HEK293 (cell line): ENCODE measurements around the gene ST7L.

Source experiments
- CTCF ChIA-PET: fragments of 350-600 bp; formaldehyde crosslinking; extraction: SDS; loops from one replicate; lab custom pipeline; 2021; ENCODE audit warnings: antibody characterized with exemption; lab: Yijun Ruan, JAX
- POLR2A ChIA-PET: fragments of 300-600 bp; formaldehyde crosslinking; extraction: SDS; loops from one replicate; lab custom pipeline; 2020; ENCODE audit warnings: antibody characterized with exemption, inconsistent platforms; lab: Yijun Ruan, JAX
- H3K27ac ChIP-seq: fragments of 200-500 bp; sonication (Bioruptor generic); 2 replicates; pipeline ENCODE4 v1.5.1; 2014; ENCODE audit warnings: low read depth, low read length, control low read depth, inconsistent platforms; ENCODE audit errors: extremely low read depth
- H3K36me3 ChIP-seq, 2 experiments: fragments of 200-500 bp in 1 of 2; sonication (Bioruptor generic) in 1 of 2; 1 replicate in 1 of 2; 2 replicates in 1 of 2; pipeline ENCODE4 v1.5.1; 2014 to 2017; ENCODE audit warnings: inconsistent platforms in 2 of 2, low read length in 2 of 2; ENCODE audit not compliant: control insufficient read depth in 2 of 2, insufficient read depth in 1 of 2
- H3K4me1 ChIP-seq: fragments of 200-500 bp; sonication (Bioruptor generic); 2 replicates; pipeline ENCODE4 v1.5.1; 2014; ENCODE audit warnings: mild to moderate bottlenecking, low read length, inconsistent platforms; ENCODE audit not compliant: control insufficient read depth, insufficient read depth
- H3K4me3 ChIP-seq: 2 replicates; pipeline ENCODE4 v1.5.1; 2011; ENCODE audit warnings: low read depth, mild to moderate bottlenecking, control low read depth, low read length, moderate library complexity
- H3K9me3 ChIP-seq: fragments of 200-500 bp; sonication (Bioruptor generic); 2 replicates; pipeline ENCODE4 v1.5.1; 2014; ENCODE audit warnings: low read depth, low read length, inconsistent platforms; ENCODE audit not compliant: control insufficient read depth, insufficient read depth
- GLI4 ChIP-seq: fragments of 450-650 bp; formaldehyde crosslinking; IDR thresholded peaks from 2 replicates; pipeline ENCODE4 v1.5.1; 2016; ENCODE audit warnings: missing biosample characterization, missing genetic modification characterization
- HOXC10 ChIP-seq: sonication (generic); formaldehyde crosslinking; IDR thresholded peaks from 2 replicates; pipeline ENCODE4 v1.8.1; 2023; ENCODE audit warnings: mild to moderate bottlenecking, missing genetic modification reagents
- KLF1 ChIP-seq: fragments of 450-650 bp; formaldehyde crosslinking; IDR thresholded peaks from 2 replicates; pipeline ENCODE4 v1.5.1; 2016; ENCODE audit warnings: missing biosample characterization, missing genetic modification characterization
- MEIS1 ChIP-seq: sonication (generic); formaldehyde crosslinking; IDR thresholded peaks from 2 replicates; pipeline ENCODE4 v1.8.1; 2022; ENCODE audit warnings: missing genetic modification reagents, mild to moderate bottlenecking, borderline replicate concordance
- OVOL3 ChIP-seq: fragments of 450-650 bp; formaldehyde crosslinking; IDR thresholded peaks from 2 replicates; pipeline ENCODE4 v1.5.1; 2016; ENCODE audit warnings: missing biosample characterization, missing genetic modification characterization
- TRIM28 ChIP-seq: IDR thresholded peaks from 2 replicates; pipeline ENCODE4 v1.6.1; 2011; ENCODE audit warnings: low read length, control low read depth, borderline replicate concordance
- ZNF169 ChIP-seq: fragments of 450-650 bp; formaldehyde crosslinking; IDR thresholded peaks from 2 replicates; pipeline ENCODE4 v1.5.1; 2016; ENCODE audit warnings: missing biosample characterization, missing genetic modification characterization
- ZNF2 ChIP-seq: fragments of 450-650 bp; formaldehyde crosslinking; IDR thresholded peaks from 2 replicates; pipeline ENCODE4 v1.5.1; 2016; ENCODE audit warnings: missing biosample characterization, missing genetic modification characterization
- ZNF221 ChIP-seq: fragments of 450-650 bp; formaldehyde crosslinking; IDR thresholded peaks from 2 replicates; pipeline ENCODE4 v1.5.1; 2017; ENCODE audit warnings: missing biosample characterization, missing genetic modification characterization, borderline replicate concordance
- ZNF302 ChIP-seq: fragments of 450-650 bp; formaldehyde crosslinking; IDR thresholded peaks from 2 replicates; pipeline ENCODE4 v1.5.1; 2016; ENCODE audit warnings: missing biosample characterization, missing genetic modification characterization, low read depth
- ZNF311 ChIP-seq: fragments of 450-650 bp; formaldehyde crosslinking; IDR thresholded peaks from 2 replicates; pipeline ENCODE4 v1.5.1; 2017; ENCODE audit warnings: missing biosample characterization, missing genetic modification characterization, borderline replicate concordance
- ZNF391 ChIP-seq: fragments of 450-650 bp; formaldehyde crosslinking; IDR thresholded peaks from 2 replicates; pipeline ENCODE4 v1.5.1; 2016; ENCODE audit warnings: low read depth, missing biosample characterization, missing genetic modification characterization, borderline replicate concordance
- ZNF600 ChIP-seq: fragments of 450-650 bp; formaldehyde crosslinking; IDR thresholded peaks from 2 replicates; pipeline ENCODE4 v1.5.1; 2016; ENCODE audit warnings: missing biosample characterization, missing genetic modification characterization
- ZNF707 ChIP-seq: fragments of 450-650 bp; formaldehyde crosslinking; IDR thresholded peaks from 2 replicates; pipeline ENCODE4 v1.5.1; 2016; ENCODE audit warnings: missing biosample characterization, missing genetic modification characterization
- ZXDB ChIP-seq: fragments of 450-650 bp; formaldehyde crosslinking; IDR thresholded peaks from 2 replicates; pipeline ENCODE4 v1.5.1; 2016; ENCODE audit warnings: missing biosample characterization, missing genetic modification characterization
- TF ChIP-seq, protein P1 (sequence below): fragments of 450-650 bp; formaldehyde crosslinking; IDR thresholded peaks from 2 replicates; pipeline ENCODE4 v1.5.1; 2016; ENCODE audit warnings: missing biosample characterization, missing genetic modification characterization
- TF ChIP-seq, protein P2 (sequence below): fragments of 450-650 bp; formaldehyde crosslinking; IDR thresholded peaks from 2 replicates; pipeline ENCODE4 v1.5.1; 2016; ENCODE audit warnings: missing biosample characterization, missing genetic modification characterization, low read depth
- TF ChIP-seq, protein P3 (sequence below): fragments of 450-650 bp; formaldehyde crosslinking; IDR thresholded peaks from 2 replicates; pipeline ENCODE4 v1.5.1; 2017; ENCODE audit warnings: missing biosample characterization, mild to moderate bottlenecking, missing genetic modification characterization, moderate library complexity
- TF ChIP-seq, protein P4 (sequence below): fragments of 450-650 bp; formaldehyde crosslinking; IDR thresholded peaks from 2 replicates; pipeline ENCODE4 v1.5.1; 2016; ENCODE audit warnings: missing biosample characterization, missing genetic modification characterization
- TF ChIP-seq, protein P5 (sequence below): fragments of 450-650 bp; formaldehyde crosslinking; IDR thresholded peaks from 2 replicates; pipeline ENCODE4 v1.5.1; 2016; ENCODE audit warnings: missing biosample characterization, missing genetic modification characterization
- TF ChIP-seq, protein P6 (sequence below): fragments of 450-650 bp; formaldehyde crosslinking; IDR thresholded peaks from 2 replicates; pipeline ENCODE4 v1.5.1; 2016; ENCODE audit warnings: missing biosample characterization, missing genetic modification characterization
- TF ChIP-seq, protein P7 (sequence below): fragments of 450-650 bp; formaldehyde crosslinking; IDR thresholded peaks from 2 replicates; pipeline ENCODE4 v1.5.1; 2017; ENCODE audit warnings: missing biosample characterization, missing genetic modification characterization

The ST7L gene

DNA sequence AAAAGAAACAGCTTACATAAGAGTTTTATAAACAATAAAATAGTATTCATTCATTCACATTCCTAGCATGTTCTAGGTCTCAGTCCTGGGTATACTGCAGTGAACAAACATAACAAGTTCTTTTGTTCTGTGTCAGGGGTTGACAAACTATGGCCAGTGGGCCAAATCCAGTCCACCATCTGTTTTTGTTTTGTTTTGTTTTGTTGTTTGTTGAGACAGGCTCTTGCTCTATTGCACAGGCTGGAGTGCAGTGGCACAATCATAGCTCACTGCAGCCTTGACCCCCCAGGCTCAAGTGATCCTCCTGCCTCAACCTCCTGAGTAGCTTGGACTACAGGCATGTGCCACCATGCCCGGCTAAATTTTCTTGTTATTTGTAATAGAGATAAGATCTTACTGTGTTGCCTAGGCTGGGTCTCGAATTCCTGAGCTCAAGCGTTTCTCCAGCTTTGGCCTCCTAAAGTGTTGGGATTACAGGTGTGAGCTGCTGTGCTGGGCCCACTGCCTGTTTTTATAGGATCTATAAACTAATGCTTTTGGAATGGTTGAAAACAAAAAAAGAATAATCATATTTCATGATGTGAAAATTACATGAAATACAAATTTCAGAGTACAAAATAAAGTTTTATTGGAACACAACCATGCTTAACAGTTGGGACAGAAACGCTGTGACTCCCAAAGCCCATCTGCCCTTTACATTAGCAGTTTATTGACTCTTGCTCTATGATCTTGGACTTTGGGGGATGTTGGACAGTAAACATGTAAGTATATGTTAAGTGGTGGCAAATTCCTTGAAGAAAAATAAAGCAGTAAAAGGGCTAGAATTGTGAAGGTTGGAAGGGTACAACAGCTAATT lies 18.5 kb upstream of the ST7L start:
- ChIA-PET CTCF (interaction anchor here (0.5 to 1.4 kb wide), 6 partner anchors 10 to 1582 kb away, joined by 3 to 7 read pairs (median 4); no protein-coding TSS in a partner anchor), POLR2A (interaction anchor here (0.6 to 2.5 kb wide), 6 partner anchors 18 to 96 kb away, joined by 3 to 12 read pairs (median 4); partner anchors contain the start of genes CAPZA1, MOV10 and ST7L)
- peaks cover 31% of the 10 kb centered on the region for H3K4me1 ChIP-seq
- no peak overlapping the region for H3K4me3 ChIP-seq
- no peaks in the 10 kb centered on the region for H3K9me3 ChIP-seq
- H3K36me3 ChIP-seq, result peaks cover 0 to 3% of the 10 kb centered on the region in 2 experiments; a peak in 1 of 3 replicates
- H3K27ac ChIP-seq, result peak overlapping the region; percentile 38; the same call in 1 of the 2 replicates
- peak; percentile 84; the same call in 1 of the 2 replicates for TF ChIP-seq TRIM28
- no peak for TF ChIP-seq ZNF302 (tag by site-specific recombination)
- TF ChIP-seq, protein P1, sequence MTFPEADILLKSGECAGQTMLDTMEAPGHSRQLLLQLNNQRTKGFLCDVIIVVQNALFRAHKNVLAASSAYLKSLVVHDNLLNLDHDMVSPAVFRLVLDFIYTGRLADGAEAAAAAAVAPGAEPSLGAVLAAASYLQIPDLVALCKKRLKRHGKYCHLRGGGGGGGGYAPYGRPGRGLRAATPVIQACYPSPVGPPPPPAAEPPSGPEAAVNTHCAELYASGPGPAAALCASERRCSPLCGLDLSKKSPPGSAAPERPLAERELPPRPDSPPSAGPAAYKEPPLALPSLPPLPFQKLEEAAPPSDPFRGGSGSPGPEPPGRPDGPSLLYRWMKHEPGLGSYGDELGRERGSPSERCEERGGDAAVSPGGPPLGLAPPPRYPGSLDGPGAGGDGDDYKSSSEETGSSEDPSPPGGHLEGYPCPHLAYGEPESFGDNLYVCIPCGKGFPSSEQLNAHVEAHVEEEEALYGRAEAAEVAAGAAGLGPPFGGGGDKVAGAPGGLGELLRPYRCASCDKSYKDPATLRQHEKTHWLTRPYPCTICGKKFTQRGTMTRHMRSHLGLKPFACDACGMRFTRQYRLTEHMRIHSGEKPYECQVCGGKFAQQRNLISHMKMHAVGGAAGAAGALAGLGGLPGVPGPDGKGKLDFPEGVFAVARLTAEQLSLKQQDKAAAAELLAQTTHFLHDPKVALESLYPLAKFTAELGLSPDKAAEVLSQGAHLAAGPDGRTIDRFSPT (tag by site-specific recombination), result no peak
- TF ChIP-seq, protein P2, sequence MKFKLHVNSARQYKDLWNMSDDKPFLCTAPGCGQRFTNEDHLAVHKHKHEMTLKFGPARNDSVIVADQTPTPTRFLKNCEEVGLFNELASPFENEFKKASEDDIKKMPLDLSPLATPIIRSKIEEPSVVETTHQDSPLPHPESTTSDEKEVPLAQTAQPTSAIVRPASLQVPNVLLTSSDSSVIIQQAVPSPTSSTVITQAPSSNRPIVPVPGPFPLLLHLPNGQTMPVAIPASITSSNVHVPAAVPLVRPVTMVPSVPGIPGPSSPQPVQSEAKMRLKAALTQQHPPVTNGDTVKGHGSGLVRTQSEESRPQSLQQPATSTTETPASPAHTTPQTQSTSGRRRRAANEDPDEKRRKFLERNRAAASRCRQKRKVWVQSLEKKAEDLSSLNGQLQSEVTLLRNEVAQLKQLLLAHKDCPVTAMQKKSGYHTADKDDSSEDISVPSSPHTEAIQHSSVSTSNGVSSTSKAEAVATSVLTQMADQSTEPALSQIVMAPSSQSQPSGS, result no peak
- TF ChIP-seq, protein P3, sequence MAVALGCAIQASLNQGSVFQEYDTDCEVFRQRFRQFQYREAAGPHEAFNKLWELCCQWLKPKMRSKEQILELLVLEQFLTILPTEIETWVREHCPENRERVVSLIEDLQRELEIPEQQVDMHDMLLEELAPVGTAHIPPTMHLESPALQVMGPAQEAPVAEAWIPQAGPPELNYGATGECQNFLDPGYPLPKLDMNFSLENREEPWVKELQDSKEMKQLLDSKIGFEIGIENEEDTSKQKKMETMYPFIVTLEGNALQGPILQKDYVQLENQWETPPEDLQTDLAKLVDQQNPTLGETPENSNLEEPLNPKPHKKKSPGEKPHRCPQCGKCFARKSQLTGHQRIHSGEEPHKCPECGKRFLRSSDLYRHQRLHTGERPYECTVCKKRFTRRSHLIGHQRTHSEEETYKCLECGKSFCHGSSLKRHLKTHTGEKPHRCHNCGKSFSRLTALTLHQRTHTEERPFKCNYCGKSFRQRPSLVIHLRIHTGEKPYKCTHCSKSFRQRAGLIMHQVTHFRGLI (tag by site-specific recombination), result no peak
- no peak for TF ChIP-seq ZNF707 (tag by site-specific recombination)
- TF ChIP-seq ZXDB (tag by site-specific recombination), result peak; percentile 55
- no peak for TF ChIP-seq ZNF2 (tag by site-specific recombination)
- no peak for TF ChIP-seq ZNF169 (tag by site-specific recombination)
- no peak for TF ChIP-seq ZNF221 (tag by site-specific recombination)
- TF ChIP-seq, protein P4, sequence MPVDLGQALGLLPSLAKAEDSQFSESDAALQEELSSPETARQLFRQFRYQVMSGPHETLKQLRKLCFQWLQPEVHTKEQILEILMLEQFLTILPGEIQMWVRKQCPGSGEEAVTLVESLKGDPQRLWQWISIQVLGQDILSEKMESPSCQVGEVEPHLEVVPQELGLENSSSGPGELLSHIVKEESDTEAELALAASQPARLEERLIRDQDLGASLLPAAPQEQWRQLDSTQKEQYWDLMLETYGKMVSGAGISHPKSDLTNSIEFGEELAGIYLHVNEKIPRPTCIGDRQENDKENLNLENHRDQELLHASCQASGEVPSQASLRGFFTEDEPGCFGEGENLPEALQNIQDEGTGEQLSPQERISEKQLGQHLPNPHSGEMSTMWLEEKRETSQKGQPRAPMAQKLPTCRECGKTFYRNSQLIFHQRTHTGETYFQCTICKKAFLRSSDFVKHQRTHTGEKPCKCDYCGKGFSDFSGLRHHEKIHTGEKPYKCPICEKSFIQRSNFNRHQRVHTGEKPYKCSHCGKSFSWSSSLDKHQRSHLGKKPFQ, result peak; percentile 77
- TF ChIP-seq ZNF600 (tag by site-specific recombination), result peak; percentile 64; the same call in 1 of the 2 replicates
- no peak for TF ChIP-seq OVOL3
- no peak for TF ChIP-seq GLI4 (tag by site-specific recombination)
- no peak for TF ChIP-seq ZNF311 (tag by site-specific recombination)
- TF ChIP-seq, protein P5, sequence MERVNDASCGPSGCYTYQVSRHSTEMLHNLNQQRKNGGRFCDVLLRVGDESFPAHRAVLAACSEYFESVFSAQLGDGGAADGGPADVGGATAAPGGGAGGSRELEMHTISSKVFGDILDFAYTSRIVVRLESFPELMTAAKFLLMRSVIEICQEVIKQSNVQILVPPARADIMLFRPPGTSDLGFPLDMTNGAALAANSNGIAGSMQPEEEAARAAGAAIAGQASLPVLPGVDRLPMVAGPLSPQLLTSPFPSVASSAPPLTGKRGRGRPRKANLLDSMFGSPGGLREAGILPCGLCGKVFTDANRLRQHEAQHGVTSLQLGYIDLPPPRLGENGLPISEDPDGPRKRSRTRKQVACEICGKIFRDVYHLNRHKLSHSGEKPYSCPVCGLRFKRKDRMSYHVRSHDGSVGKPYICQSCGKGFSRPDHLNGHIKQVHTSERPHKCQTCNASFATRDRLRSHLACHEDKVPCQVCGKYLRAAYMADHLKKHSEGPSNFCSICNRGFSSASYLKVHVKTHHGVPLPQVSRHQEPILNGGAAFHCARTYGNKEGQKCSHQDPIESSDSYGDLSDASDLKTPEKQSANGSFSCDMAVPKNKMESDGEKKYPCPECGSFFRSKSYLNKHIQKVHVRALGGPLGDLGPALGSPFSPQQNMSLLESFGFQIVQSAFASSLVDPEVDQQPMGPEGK (tag by site-specific recombination), result peak; percentile 33; the same call in 1 of the 2 replicates
- no peak for TF ChIP-seq MEIS1
- no peak for TF ChIP-seq KLF1 (tag by site-specific recombination)
- TF ChIP-seq, protein P6, sequence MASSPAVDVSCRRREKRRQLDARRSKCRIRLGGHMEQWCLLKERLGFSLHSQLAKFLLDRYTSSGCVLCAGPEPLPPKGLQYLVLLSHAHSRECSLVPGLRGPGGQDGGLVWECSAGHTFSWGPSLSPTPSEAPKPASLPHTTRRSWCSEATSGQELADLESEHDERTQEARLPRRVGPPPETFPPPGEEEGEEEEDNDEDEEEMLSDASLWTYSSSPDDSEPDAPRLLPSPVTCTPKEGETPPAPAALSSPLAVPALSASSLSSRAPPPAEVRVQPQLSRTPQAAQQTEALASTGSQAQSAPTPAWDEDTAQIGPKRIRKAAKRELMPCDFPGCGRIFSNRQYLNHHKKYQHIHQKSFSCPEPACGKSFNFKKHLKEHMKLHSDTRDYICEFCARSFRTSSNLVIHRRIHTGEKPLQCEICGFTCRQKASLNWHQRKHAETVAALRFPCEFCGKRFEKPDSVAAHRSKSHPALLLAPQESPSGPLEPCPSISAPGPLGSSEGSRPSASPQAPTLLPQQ, result peak; percentile 50; the same call in 1 of the 2 replicates
- TF ChIP-seq HOXC10 (CRISPR knock-in tag), result no peak
- TF ChIP-seq, protein P7, sequence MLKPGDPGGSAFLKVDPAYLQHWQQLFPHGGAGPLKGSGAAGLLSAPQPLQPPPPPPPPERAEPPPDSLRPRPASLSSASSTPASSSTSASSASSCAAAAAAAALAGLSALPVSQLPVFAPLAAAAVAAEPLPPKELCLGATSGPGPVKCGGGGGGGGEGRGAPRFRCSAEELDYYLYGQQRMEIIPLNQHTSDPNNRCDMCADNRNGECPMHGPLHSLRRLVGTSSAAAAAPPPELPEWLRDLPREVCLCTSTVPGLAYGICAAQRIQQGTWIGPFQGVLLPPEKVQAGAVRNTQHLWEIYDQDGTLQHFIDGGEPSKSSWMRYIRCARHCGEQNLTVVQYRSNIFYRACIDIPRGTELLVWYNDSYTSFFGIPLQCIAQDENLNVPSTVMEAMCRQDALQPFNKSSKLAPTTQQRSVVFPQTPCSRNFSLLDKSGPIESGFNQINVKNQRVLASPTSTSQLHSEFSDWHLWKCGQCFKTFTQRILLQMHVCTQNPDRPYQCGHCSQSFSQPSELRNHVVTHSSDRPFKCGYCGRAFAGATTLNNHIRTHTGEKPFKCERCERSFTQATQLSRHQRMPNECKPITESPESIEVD (tag by site-specific recombination), result peak; percentile 66; the same call in 1 of the 2 replicates
- TF ChIP-seq ZNF391 (tag by site-specific recombination), result no peak
